GM21737 (cell line): Measurements from ENCODE around the gene DTNA.

Source experiments
- ATAC-seq: cut with Tn5 transposase; IDR thresholded peaks from one replicate; pipeline ENCODE4 v1.9.1; 2021; ENCODE audit warnings: mild to moderate bottlenecking, moderate library complexity; ENCODE audit not compliant: unreplicated experiment

Gene DTNA

GRCh38 chr18:34847408-34847807 is 137.3 kb downstream of the DTNA start:
- no peak for ATAC-seq

- ATAC-seq, result no peak
Measured at GRCh38 chr18:34848156-34848555, 138.1 kb downstream of the DTNA start.

GRCh38 chr18:34848695-34849094 is 138.6 kb downstream of the DTNA start:
- ATAC-seq, result no peak

- ATAC-seq, result no peak
Measured at GRCh38 chr18:34857320-34857719, 147.2 kb downstream of the DTNA start.

GRCh38 chr18:34858188-34858587 is 148.1 kb downstream of the DTNA start:
- ATAC-seq, result no peak

GRCh38 chr18:34859496-34859895 is 149.4 kb downstream of the DTNA start:
- ATAC-seq, result no peak

GRCh38 chr18:34862561-34862960 is 152.5 kb downstream of the DTNA start:
- no peak for ATAC-seq

- no peak for ATAC-seq
Measured at GRCh38 chr18:34863702-34864101, 153.6 kb downstream of the DTNA start.

- ATAC-seq, result no peak
Measured at GRCh38 chr18:34864836-34865497, 154.9 kb downstream of the DTNA start.

- no peak for ATAC-seq
Measured at GRCh38 chr18:34866310-34866709, 156.2 kb downstream of the DTNA start.

GRCh38 chr18:34866739-34867138 is 156.6 kb downstream of the DTNA start:
- ATAC-seq, result no peak

- no peak for ATAC-seq
Measured at GRCh38 chr18:34867520-34867919, 157.4 kb downstream of the DTNA start.

- no peak for ATAC-seq
Measured at GRCh38 chr18:34870555-34871310, 160.6 kb downstream of the DTNA start.

- ATAC-seq, result no peak
Measured at GRCh38 chr18:34871435-34871834, 161.3 kb downstream of the DTNA start.

GRCh38 chr18:34872066-34872465 is 162.0 kb downstream of the DTNA start:
- no peak for ATAC-seq

- ATAC-seq, result no peak
Measured at GRCh38 chr18:34873986-34874580, 164.0 kb downstream of the DTNA start.

- ATAC-seq, result no peak
Measured at GRCh38 chr18:34875150-34875549, 165.1 kb downstream of the DTNA start.

GRCh38 chr18:34880403-34880802 is 170.3 kb downstream of the DTNA start:
- ATAC-seq, result no peak

GRCh38 chr18:34880882-34881834 is 171.1 kb downstream of the DTNA start:
- ATAC-seq, result no peak

GRCh38 chr18:34884436-34884835 is 174.3 kb downstream of the DTNA start:
- ATAC-seq, result no peak

GRCh38 chr18:34886177-34886576 is 176.1 kb downstream of the DTNA start:
- ATAC-seq, result no peak
